GM13977 (cell line): ENCODE results near the gene ABLIM3.

Source experiments
- DNase-seq: peaks from one replicate; pipeline ENCODE4 v3.0.0; 2012; ENCODE audit warnings: low spot score
- CTCF ChIP-seq: IDR thresholded peaks from 2 replicates; pipeline ENCODE4 v1.5.1; 2012; ENCODE audit warnings: mild to moderate bottlenecking, control low read depth; ENCODE audit not compliant: insufficient read depth; ENCODE audit errors: extremely low read depth, missing control alignments
- in situ Hi-C: fragments of 300-500 bp; cut with MboI; formaldehyde crosslinking; loops from one replicate; pipeline ENCODE4 v1.12.0; 2022; ENCODE audit warnings: low sequenced_read_pairs, low pct_unique_long_range_greater_than_20kb, mixed read lengths, inconsistent platforms; ENCODE audit not compliant: unreplicated experiment

Gene ABLIM3

GRCh38 chr5:149153751-149154610 lies 12.7 kb downstream of the ABLIM3 start:
- DNase-seq, result no peak
- in situ Hi-C loops, result no loop called here
- no peak for TF ChIP-seq CTCF

- in situ Hi-C loops, result no loop called here
- TF ChIP-seq CTCF, result no peak
- no peak for DNase-seq
Measured at GRCh38 chr5:149154650-149155049, 13.4 kb downstream of the ABLIM3 start.

GRCh38 chr5:149156435-149157083 lies 15.3 kb downstream of the ABLIM3 start:
- TF ChIP-seq CTCF, result no peak
- in situ Hi-C loops, result no loop called here
- DNase-seq, result no peak

GRCh38 chr5:149157330-149157729 lies 16.0 kb downstream of the ABLIM3 start:
- DNase-seq, result no peak
- in situ Hi-C loops, result no loop called here
- TF ChIP-seq CTCF, result no peak

- in situ Hi-C loops, result no loop called here
- no peak for DNase-seq
- no peak for TF ChIP-seq CTCF
Measured at GRCh38 chr5:149160291-149160787, 19.0 kb downstream of the ABLIM3 start.

DNA sequence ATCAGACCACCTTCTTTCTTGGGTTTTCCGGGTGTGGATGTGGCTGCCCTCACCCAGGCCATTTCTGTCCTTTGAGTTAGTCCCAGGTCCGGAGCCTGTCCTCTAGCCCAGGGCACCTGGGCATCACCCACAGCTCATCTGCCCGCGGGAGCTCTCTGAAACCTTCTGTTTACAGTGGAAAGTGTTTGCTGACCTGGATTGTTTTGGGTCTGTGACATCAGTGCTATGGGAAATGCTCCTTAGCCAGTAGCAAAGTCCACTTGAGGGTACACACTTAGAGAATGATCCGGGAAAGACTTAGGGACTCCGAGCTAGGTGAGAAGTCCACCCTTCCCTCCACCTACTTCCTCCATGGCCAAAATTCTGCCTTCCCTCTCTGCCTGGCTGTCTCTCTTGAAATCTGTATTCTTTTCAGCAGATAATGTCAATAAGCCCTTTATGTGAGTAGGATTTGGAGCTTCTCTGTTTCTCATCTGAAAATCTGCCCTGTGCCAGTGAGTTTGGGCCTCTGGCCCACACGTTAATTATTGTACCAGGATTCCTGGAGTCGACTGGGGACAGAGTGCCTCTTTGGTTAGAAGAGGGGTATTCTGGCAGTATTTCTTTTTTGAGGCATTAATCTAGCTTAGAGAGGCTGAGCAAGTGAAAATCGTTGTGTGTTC lies 19.9 kb downstream of the ABLIM3 start:
- no peak for TF ChIP-seq CTCF
- in situ Hi-C loops, result no loop called here
- DNase-seq, result no peak
